Measurements from ENCODE around the gene CLDN11. TPM values are rescaled to one million over a fixed set of nuclear protein-coding genes. Genes with fewer than 3 reads are reported as not detected.
A peak's percentile ranks its signal among the peaks of the same experiment; 100 is the strongest.

CLDN11 gene
- total RNA-seq, 2 donors from 2014 or later = 11.8 to 668 TPM

DNA sequence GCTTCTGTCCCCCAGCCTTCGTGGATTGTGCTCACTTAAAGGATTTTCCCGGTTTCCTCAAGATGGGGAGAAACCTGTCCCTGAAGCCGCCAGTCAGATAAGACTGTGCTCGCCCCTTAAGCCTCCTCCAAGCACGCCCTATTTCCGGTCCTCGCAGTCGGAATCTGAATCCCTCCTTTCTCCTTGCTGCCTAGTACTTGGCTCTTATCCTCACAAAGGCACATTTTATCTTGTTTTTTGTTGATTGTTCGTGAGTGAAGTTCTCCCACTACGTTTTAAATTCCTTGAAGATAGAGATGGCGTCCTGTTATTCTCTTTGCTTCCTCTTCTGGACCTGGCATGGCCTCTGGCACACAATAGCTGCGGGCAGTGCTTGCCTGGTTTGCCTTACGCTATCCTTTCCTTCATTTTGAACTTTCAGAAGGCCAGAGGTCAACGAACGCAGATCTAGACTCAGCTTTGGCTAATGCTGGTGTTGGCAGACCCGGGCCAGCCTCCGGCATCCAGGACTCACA lies 1.7 kb downstream of the CLDN11 start:
- 58% methylated on average over 17 of the region's 17 CpGs for WGBS
- TF ChIP-seq POLR2A (IDR thresholded peaks at IDR 0.05) = no peak
- TF ChIP-seq, protein P1, sequence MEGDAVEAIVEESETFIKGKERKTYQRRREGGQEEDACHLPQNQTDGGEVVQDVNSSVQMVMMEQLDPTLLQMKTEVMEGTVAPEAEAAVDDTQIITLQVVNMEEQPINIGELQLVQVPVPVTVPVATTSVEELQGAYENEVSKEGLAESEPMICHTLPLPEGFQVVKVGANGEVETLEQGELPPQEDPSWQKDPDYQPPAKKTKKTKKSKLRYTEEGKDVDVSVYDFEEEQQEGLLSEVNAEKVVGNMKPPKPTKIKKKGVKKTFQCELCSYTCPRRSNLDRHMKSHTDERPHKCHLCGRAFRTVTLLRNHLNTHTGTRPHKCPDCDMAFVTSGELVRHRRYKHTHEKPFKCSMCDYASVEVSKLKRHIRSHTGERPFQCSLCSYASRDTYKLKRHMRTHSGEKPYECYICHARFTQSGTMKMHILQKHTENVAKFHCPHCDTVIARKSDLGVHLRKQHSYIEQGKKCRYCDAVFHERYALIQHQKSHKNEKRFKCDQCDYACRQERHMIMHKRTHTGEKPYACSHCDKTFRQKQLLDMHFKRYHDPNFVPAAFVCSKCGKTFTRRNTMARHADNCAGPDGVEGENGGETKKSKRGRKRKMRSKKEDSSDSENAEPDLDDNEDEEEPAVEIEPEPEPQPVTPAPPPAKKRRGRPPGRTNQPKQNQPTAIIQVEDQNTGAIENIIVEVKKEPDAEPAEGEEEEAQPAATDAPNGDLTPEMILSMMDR (IDR thresholded peaks at IDR 0.05) = no peak
- H3K36me3 ChIP-seq = no peaks in the 10 kb centered on the region
- H3K27ac ChIP-seq = peak overlapping the region; percentile 56 to 75
- no peak for DNase-seq (ENCODE audit: low spot score)
- H3K4me3 ChIP-seq = peak overlapping the region; percentile 35 to 43
- H3K9me3 ChIP-seq = no peaks in the 10 kb centered on the region
- H3K4me1 ChIP-seq (replicated peaks) = peaks cover 4% of the 10 kb centered on the region
- intact Hi-C loops (cut with DNase I) = no loop called here
- H3K27me3 ChIP-seq (replicated peaks; ENCODE audit: insufficient read depth) = no peaks in the 10 kb centered on the region

DNA sequence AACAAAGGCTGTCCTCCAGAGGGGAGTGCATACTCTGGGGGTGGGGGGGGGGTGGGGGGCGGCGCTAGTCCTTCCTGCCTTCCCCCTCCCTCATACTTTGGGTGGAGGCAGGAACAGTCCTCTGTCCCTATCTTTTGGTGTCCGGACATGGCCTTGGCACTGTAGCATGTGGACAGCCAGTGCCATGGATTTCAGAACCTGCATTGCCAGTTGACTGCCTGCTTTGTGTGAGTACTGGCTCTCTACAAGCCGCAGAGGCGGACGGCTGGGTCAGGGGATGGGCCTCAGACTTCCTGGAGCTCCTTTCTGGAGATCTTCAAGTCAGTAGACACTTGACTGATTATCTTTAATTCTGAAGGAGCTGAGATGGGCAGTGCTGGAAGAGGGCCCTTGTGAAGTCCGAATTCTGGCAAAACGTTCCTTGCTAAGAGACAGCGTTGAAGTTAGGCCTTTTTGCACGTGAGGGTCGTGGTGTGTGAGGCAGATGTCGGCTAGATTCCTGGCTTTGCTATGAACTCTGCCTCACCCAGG lies 2.5 kb downstream of the CLDN11 start:
- Histone ChIP-seq H3K9me3 (no peaks in the 10 kb centered on the region), H3K27me3 (replicated peaks; ENCODE audit: insufficient read depth) (no peaks in the 10 kb centered on the region), H3K4me3 (peak overlapping the region; percentile 10 to 35), H3K4me1 (replicated peaks) (peaks cover 4% of the 10 kb centered on the region), H3K27ac (peak overlapping the region; percentile 26 to 75), H3K36me3 (no peaks in the 10 kb centered on the region)
- WGBS = 51% methylated on average over 12 of the region's 12 CpGs
- intact Hi-C loops (cut with DNase I) = no loop called here
- DNase-seq (ENCODE audit: low spot score) = no peak
- TF ChIP-seq POLR2A (IDR thresholded peaks at IDR 0.05) (no peak), POLR2AphosphoS5 (IDR thresholded peaks at IDR 0.05) (no peak)
- TF ChIP-seq, protein P1 (IDR thresholded peaks at IDR 0.05) = no peak

DNA sequence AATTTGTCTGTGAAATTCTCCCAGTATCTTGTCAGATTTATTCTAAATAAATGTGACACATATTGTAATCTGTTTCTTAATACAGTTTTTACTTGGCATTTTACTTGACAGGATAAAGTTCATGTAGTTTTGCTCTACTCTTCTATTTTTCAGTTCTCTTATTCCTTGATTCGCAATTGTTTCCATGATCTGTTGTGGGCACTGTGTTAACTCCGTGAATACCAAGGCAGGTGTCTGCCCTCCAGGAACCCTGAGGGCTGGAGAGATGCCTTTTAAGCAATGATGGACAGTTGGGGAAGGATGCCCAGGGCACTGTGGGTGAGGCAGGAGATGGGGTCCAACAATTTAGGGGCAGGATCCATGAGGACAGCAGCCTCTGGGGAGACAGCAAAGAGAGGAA lies 3.1 kb downstream of the CLDN11 start:
- TF ChIP-seq, protein P1 (IDR thresholded peaks at IDR 0.05) = no peak
- no peak for TF ChIP-seq POLR2AphosphoS5 (IDR thresholded peaks at IDR 0.05)
- TF ChIP-seq POLR2A (IDR thresholded peaks at IDR 0.05) = no peak
- H3K27me3 ChIP-seq (replicated peaks; ENCODE audit: insufficient read depth) = no peaks in the 10 kb centered on the region
- peak overlapping the region; percentile 26 to 75 for H3K27ac ChIP-seq
- peaks cover 4% of the 10 kb centered on the region for H3K4me1 ChIP-seq (replicated peaks)
- DNase-seq (ENCODE audit: low spot score) = no peak
- WGBS = 63% methylated on average over 2 of the region's 2 CpGs
- no peak overlapping the region for H3K4me3 ChIP-seq
- H3K9me3 ChIP-seq = no peaks in the 10 kb centered on the region
- intact Hi-C loops (cut with DNase I) = no loop called here
- H3K36me3 ChIP-seq = no peaks in the 10 kb centered on the region

DNA sequence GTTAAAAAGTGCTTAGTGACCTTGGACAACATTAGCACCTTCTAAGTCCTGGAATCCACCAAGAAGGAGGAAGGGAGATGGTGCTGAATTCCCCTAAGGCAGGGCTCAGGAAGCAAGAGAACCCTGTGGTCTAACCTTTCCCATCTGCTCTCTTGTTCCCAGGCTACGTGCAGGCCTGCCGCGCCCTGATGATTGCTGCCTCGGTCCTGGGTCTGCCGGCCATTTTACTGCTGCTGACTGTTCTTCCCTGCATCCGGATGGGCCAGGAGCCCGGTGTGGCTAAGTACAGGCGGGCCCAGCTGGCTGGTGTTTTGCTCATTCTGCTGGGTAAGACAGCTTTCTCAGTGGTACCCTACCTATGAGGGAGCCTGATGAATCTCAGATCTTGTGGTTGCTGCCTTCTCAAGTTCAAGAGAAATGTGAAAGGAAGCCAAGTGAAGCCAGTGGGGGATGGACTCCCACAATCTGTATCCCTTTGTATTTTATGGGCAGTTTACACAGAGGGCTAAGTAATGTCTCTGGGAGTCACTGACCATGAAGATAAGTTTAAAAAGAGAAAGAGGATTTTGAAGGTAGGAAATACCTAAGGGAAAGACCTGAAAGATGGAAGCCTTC lies 4.4 kb downstream of the CLDN11 start:
- H3K4me1 ChIP-seq (replicated peaks) = peaks cover 4% of the 10 kb centered on the region
- no peaks in the 10 kb centered on the region for H3K9me3 ChIP-seq
- no peak for TF ChIP-seq POLR2AphosphoS5 (IDR thresholded peaks at IDR 0.05)
- TF ChIP-seq, protein P1 (IDR thresholded peaks at IDR 0.05) = no peak
- no peak for TF ChIP-seq POLR2A (IDR thresholded peaks at IDR 0.05)
- intact Hi-C loops (cut with DNase I) = no loop called here
- no peak overlapping the region for H3K4me3 ChIP-seq
- no peaks in the 10 kb centered on the region for H3K27me3 ChIP-seq (replicated peaks; ENCODE audit: insufficient read depth)
- no peaks in the 10 kb centered on the region for H3K36me3 ChIP-seq
- no peak for DNase-seq (ENCODE audit: low spot score)
- no peak overlapping the region for H3K27ac ChIP-seq
- WGBS = 85% methylated on average over 8 of the region's 8 CpGs

DNA sequence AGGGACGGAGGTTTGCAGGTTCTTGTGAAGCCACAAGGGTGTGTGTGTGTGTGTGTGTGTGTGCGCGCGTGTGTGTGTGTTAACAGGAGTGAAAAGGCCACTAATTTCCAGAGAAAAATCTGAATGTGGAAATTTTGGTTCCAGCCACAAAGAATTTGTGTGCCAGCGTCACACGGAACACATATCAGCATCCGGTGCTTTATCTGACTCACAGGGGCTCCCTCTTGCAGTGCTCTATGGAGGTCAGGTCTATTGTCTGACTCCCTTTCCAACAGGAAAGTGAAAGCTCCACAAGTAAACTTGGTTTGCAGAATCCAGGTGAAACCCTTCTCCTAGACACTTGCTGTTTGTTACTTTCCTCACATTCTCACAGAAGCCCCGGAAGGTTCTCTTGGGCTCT lies 6.2 kb downstream of the CLDN11 start:
- no peak for TF ChIP-seq POLR2A (IDR thresholded peaks at IDR 0.05)
- TF ChIP-seq, protein P1 (IDR thresholded peaks at IDR 0.05) = no peak
- TF ChIP-seq POLR2AphosphoS5 (IDR thresholded peaks at IDR 0.05) = no peak
- no peaks in the 10 kb centered on the region for H3K27me3 ChIP-seq (replicated peaks; ENCODE audit: insufficient read depth)
- WGBS = 85% methylated on average over 8 of the region's 8 CpGs
- no peaks in the 10 kb centered on the region for H3K36me3 ChIP-seq
- intact Hi-C loops (cut with DNase I) = no loop called here
- H3K4me3 ChIP-seq = no peak overlapping the region
- DNase-seq (ENCODE audit: low spot score) = no peak
- no peaks in the 10 kb centered on the region for H3K9me3 ChIP-seq
- no peaks in the 10 kb centered on the region for H3K4me1 ChIP-seq (replicated peaks)
- H3K27ac ChIP-seq = no peak overlapping the region

Measured in prostate gland (tissue), 2 donors.